Measurements from ENCODE around the gene PTPN14.
A peak's percentile ranks its signal among the peaks of the same experiment; 100 is the strongest.
"Not testable (repeated sequence)": the region's sequence is repeated elsewhere in the genome, so short reads cannot be mapped to it uniquely, and the experiment has no call there.

Gene PTPN14

DNA sequence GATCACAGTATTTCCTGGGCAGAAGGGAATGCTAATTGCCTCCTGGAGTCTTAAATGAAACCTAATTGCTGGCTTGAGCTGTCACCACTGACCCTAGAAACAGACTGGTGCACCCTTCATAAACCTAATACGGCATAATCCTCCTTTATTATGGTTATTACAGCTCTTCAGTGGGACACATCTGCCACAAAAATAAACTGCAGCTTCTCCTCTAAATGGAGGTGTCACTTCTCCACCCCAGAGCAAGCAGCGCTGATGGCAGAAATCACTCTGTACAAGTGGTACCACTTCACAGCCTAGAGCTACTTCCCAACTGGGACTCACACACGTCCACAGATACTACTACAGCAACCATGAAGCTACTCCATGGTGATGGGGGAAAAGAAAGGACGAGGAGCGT is 11.1 kb downstream of the PTPN14 start:
- no peak for DNase-seq

DNA sequence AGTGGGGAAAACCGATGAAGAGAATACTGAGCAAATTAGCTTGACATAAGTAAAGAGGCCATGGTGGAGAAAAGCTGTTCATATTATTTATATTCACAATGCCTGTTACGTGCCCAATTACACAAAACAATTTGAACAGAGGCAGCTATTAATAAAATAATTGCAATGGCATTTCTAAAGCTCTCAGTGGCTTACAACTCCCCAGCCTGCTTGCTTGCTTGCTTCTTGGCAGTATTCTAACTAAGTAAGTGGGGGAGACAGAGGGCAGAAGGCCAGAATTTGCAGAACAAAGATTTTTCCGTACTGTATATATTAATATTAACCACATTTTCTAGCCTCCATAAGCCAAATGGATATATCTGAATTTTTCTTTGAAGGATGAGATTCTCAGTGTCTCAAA is 12.9 kb downstream of the PTPN14 start:
- no peak for DNase-seq

DNA sequence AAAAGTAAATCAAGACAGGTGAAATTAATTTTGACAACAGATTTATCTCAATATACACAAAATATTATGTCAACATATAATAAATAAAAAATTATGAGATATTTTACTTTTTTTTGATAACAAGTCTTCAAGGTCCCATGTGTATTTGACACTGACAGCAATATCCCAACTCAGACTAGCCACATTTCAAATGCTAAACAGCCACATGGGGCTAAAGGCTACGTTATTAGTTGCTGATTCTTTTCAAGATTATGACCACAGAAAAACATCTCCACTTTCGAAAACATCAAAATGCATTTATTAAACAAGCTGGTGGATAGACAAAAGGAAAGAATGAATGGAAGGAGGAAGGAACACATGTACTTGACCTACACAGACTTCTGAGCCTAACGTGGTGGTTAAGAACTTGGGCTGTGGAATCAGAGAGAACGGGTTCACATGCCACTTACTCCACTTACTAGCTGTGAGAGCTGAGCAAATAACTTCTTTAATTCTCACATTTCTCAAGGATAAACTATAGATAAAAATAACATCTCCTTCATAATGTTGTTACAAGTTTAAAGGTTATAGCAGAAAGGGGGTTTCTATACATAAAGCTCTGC is 13.4 kb downstream of the PTPN14 start:
- no peak for DNase-seq

DNA sequence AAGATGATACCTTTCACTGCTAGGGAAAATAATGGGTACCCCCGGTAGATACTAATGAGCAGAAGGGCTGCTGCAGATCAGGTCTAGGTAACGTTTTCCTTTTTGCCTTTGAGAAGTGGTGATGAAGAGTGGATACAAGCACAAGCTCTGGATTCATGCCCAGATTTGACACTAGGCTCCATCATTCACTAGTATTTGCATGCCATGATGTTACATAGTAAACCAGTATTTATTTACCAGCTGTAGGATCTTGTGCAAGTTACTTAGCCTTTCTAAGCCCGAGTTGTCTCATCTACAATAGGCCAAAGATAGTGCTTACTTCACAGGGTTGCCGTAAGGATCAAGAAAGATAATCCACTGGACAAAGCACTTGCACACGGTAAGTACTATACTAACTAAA is 14.2 kb downstream of the PTPN14 start:
- peak; percentile 23 for DNase-seq

DNA sequence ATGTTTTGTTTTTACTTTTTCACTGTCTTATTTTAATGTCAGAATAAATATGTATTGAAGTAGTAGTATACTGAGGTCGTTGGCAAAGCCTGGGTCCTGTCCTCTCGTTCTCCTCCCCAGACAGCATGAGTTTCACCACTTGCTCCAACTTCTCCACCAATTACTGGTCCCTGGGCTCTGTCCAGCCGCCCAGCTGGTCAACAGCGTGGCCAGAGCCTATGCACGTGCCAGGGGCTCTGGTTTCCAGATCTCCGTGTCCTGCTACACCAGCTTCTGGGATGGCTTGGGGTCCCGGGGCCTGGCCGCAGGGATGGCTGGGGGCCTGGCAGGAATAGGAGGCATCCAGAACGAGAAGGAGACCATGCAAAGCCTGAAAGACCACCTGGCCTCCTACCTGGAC is 19.3 kb downstream of the PTPN14 start:
- DNase-seq: no peak

DNA sequence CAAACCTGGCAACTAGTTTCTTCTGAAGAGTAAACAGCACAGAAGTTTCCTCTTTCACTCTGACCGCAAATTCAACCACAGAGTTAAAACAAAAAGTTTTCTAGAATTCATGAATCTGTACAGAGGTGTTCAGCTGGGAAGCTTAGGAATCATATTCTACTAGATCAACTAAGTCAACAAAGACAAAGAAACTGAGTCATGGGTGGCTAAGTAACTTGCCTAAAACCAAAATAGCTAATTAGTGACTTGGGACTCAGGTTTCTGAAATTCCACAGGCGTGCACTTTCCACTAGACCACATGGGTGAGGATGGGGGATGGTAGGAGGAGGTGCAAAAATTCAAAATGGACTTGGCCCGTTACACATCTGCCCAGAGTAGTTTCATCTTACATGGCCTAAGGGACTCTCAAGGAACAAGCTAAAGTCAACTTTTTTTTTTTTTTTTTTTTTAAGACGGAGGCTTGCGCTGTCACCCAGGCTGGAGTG is 25.8 kb downstream of the PTPN14 start:
- DNase-seq: no peak

DNA sequence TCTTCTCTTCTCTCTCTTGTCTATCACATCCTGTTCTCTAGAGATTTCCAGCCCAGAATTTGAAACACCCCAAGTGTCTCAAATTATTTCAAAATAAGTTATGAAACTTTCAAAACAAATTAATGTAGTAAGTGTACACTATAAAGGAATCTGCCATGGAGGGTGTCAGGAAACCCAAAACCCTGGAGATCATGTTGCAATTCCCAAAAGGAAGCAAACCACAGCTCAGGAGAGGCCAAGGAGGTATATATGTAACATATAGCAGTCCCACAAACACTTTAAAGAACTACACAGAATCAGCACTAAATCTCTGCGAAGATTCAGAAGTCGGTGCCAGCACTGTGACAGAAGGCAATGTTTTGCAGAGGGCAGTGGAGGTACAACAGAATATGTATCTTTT is 26.6 kb downstream of the PTPN14 start:
- DNase-seq: no peak

DNA sequence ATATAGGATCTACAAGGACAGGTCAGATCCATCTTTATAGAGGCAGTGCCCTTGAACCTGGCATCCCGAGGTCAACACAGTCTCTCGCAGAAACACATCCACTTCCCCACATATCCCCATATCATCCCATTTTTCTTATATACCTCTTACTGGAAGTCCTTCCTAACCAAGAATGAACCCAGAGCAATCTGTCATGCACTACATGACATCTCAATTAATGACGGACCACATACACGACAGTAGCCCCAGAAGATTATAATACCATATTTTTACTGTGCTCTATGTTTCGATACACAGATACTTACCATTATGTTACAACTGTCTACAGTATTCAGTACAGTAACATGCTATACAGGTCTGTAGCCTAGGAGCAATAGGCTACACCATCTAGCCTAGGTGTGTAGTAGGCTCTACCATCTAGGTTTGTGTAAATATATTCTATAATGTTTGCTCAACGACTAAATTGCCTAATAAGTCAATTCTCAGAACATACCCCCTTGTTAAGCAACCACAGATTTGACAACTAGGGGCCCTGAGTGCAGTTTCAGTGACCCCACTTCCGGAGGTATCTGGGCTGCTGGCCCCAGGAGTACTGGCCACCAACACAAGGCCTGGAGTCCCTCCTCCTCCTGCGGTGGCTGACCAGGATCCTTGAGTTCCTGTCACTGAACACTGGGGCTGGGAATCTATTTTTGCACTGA is 28.1 kb downstream of the PTPN14 start:
- no peak for DNase-seq

DNA sequence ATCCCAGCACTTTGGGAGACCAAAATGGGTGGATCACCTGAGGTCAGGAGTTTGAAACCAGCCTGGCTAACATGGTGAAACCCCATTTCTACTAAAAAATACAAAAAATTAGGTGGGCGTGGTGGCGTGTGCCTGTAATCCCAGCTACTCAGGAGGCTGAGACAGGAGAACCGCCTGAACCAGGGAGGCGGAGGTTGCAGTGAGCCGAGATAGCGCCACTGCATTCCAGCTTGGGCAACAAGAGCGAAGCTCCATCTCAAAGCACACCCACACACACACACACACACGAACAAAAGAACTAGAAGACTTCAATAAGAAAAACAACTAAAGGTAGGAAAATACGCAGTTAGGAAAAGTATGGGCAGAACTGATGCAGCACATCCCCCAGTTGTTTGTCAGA is 29.9 kb downstream of the PTPN14 start:
- DNase-seq: not testable (repeated sequence)

DNA sequence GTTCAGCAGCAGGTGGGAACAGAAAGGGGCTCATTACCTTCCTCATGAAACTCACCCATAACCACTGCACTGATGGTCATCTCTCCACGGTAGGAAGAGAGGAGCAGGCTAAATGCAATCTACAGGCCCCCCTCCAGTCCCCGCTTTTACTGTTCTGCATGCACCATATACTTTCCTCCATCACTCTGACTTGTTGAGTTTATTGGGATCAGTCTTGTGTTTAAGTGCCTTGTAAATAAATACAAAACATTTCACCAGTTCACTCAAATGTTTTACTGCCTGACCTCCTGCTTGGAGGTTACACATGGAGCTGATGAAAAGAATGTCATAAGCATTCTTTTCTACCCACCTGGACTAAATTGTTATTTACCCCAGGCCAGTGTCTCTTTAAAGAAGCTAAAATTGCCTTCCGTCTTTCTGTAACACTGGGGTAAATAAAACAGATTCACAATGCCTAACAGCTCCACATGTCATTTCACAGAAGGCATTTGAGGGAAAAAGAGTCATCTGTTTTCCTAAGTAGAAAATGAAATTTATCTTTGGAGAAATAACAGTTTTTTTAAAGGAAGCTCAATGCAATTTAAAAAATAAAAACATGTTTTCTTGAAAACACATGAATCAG is 30.7 kb downstream of the PTPN14 start:
- no peak for DNase-seq

DNA sequence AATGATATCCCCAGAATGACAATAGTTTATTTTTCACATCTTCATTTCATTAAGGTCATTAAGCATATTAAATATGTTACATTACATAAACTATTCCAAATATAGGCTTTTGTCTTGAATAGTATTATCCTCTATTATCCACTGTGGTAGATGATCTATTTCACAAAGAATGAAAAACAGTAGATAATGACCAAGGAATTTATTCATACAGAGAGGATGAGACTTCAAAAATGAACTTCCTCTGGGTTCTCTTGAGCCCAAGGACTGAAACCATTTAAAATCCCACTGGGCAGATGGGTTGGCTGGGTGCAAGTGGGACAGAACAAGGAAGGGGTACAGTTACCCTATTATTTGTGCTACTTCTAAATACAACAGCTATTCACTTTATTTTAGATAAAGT is 33.0 kb downstream of the PTPN14 start:
- no peak for DNase-seq

DNA sequence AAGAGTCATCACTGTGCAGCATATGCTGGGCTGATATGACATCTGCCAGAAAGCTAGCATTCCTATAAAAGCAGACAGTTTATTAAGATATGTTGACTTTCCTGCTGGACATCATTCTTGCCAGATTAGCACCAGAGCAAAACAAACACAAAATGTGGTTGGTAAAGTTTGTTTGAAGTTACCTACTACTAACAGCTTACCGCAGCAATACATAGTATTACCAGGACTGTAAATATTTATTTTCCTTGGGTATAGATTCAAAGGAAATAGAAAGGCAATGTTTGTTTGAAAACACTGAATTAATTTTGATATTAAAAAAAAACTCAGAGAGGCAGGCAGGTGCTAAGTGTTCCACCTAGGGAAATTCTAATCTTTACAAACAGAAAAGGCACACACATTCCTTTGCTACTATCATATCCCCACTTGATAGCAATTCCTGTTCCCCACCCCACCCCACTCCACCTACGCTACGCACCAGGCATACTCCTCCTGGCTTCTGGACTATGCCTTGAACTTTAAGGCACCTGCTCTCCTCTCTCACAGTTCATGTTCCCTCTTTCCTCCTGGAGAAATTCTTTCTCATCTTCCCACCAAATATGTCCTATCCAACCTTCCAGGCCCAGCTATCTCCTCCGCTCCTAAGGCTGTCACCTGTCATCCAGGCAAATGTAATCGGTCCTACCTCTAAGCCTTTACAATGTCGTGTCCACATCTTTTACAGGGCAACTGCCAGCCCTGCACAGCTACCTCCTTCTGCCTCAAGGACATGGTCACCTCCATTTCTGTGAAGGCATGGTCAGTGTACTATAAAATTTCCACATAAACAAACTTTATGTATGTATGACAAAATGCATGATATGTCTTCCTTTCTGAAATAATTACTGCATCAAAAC is 34.7 kb downstream of the PTPN14 start:
- DNase-seq: no peak

DNA sequence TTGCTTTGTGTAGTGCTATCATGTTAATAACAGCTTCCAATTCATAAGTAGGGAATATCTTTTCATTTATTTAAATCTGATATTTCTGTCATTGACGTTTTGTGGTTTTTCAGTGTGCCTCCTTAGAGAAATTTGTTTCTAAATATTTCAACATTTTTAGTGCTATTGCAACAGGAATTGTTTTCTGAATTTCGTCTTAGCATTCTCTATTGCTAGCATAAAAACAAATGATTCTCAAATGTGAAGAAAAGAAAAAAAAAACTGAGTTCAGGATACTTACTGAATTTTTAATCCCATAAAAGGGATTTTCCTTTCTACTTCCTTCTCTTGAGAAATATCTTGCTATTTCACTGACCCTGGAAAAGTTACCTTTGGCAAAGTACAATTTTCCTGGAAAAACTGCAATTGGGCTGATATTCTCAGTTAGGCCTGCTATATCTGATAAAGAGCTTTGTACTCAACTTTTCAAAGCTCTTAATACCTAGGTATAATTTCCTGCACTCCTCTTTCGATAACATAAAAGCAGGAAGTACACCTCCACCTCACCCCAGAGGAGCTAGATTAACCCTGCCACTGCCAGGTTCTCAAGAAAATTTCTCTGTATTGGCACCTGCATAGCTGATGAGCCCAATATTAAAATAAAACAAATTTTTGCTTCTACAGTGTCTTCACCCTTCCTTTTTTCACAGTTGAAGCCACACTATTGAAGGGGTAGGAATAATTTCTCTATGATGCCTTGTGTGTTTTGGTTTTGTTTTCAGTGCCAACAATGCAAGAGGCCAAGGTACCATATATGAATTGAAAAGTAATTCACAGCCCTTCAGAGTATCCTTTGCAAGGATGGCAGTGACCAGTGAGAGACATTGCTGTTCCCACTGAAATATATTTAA is 35.6 kb downstream of the PTPN14 start:
- no peak for DNase-seq

DNA sequence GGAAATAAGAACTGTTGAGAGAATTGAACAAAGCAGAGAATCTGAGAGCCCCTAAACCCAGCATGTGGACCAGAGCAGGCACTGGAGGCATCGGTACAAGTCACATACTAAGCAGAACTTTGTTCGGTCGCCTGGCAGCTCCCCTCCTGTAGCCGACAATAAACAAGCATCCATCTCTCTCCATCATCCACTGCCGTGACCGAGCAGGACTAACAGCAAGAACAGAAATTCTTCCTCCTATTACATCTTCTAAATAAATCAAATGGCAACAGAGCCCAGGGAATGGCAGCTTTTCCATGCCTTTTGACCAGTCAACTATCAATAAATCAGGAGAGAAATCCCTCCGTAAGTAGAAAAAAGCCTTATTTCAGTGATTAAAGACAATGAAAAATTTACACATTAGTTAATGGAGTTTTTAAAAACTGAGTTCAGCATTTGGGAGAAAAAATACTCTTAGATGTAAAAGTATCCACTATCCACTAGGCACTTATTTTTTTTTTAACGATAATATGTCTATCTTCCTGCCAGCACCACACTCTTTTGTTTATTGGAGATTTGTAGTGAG is 36.5 kb downstream of the PTPN14 start:
- no peak for DNase-seq

DNA sequence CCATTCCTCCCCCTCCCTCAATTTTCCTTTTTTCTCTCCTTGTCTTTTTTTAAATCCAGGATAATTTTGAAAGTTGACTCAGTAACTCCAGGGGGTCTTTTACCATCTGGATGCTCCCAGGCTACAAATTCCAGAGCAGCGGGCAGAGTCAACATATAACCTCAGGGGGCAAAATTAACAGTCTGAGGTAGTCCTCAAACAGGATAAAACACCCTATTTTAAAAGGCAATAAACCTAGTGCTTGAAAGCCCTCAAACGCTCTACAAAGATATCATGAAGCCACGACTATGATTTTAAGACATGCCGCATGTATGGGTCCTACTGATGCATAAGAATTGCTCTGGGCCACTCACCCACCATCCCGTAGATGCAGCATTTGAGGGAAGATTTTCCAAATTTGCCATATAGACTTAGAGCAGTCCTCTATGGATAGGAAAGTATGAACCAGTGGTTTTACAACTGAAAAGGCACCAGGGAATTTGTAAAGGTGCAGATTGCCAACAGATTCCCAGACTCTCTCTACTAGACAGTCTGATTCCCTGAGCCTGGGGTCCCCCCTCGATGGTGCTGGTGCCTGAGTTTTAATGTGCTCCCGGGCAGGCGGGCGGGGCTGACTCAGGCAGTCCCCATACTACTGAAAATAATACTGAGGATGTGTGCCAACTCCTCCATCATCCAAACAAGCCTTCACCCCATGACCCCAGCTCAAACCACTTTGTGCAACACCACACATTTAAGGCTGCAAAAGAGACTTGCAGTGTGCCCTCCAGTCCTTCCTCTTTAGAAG is 37.2 kb downstream of the PTPN14 start:
- DNase-seq: no peak

DNA sequence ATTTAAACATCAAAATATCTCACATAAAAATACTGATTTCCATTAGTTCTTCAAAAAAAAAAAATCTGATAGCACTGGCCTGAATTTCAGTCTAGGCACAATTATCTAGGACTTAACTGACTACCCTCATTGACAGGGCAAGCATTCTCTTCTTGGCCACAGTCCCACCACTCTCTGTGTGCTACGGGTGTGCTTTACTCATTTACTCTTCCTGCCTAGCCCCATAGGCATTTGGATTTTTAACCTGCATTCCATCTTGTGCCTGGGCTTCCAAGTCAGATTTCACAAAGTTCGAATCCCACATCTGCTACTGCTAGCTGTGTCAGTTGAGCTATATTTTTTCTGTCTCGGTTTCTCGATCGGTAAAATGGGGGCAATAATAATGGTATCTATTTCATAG is 38.0 kb downstream of the PTPN14 start:
- DNase-seq: no peak

DNA sequence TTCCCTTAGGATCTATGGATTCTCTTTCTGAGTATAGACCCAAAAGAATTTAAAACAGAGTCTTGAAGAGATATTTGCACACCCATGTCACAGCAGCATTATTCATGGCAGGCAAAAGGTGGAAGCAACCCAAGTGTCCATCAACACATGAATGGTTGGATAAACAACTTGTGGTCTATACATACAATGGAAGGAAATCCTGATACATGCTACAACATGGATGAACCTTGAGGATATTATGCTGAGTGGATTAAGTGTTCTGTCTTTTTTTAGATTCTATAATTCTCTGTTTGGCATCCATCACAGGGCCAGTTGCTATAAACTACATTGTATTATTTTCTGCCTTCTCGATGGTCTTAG is 39.8 kb downstream of the PTPN14 start:
- no peak for DNase-seq

DNA sequence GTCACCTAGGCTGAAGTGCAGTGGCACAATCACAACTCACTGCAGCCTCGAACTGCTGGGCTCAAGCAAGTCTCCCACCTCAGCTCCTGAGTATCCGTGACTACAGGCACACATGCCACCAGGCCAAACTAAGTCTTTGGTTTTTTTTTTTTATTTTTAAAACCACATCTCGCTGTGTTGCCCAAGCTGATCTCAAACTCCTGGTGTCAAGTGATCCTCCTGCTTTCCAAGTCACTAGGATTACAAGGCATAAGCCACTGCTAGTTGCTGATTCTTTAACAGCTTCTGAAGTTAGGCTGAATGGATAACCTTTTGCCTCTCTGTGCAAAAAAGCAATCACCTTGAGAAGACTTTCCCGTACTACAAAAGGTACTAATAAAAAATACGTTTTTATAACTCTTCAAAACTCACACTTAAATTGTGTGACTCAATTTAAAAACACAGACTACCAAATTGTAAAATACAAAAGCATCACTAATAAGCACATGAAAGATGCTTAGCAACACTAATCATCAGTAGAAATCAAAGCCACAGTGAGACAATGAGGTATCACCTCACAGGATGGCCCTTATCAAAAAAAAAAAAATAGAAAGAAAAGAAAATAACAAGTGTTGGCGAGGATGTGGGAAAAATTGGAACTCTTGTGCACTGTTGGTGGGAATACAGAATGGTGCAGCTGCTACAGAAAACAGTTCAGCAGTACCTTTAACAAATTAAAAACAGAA is 40.3 kb downstream of the PTPN14 start:
- DNase-seq: no peak

DNA sequence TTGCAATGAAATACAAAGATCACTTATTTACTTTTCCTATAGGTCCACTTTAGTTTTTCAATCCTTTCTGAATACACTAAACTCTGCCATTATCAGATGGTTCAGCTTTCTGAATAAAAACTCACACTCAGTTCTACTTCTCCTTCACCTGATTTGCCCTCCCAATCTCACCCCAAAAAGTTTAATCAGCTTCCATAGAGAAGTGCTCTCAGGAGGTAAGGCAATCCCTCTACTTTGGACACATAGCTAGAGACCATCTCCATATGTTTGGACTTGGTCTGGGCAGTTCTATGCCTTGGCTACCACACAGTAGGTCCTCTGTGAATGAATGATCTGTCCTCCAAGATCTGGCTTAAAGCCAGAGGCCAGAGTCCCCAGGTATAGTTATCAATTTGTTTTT is 40.9 kb downstream of the PTPN14 start:
- DNase-seq: no peak

DNA sequence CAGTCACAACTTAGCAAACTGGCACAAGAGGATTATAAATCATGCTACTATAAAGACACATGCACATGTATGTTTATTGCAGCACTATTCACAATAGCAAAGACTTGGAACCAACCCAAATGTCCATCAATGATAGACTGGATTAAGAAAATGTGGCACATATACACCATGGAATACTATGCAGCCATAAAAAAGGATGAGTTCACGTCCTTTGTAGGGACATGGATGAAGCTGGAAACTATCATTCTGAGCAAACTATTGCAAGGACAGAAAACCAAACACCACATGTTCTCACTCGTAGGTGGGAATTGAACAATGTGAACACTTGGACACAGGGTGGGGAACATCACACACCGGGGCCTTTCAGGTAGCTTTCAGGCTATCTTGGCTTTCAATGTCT is 41.8 kb downstream of the PTPN14 start:
- DNase-seq: not testable (repeated sequence)

Data from NCI-H1694 treated with DMSO at 0.1 percent for 48 hours (cell line).